H9 (cell line): ENCODE results near the gene CFAP73. TPM values are rescaled to one million over a fixed set of nuclear protein-coding genes. Genes with fewer than 3 reads are reported as not detected.

Source experiments
- DNase-seq: peaks from one replicate; pipeline ENCODE4 v3.0.0-alpha.2; 2017
- H2AFZ ChIP-seq: one replicate; pipeline ENCODE4 v1.6.1; 2013; ENCODE audit warnings: mild to moderate bottlenecking, low read length, control low read depth, moderate library complexity
- H2AK5ac ChIP-seq: 2 replicates; pipeline ENCODE4 v1.6.1; 2013; ENCODE audit warnings: low read length, control low read depth, mixed read lengths; ENCODE audit not compliant: insufficient read length
- H2BK120ac ChIP-seq: one replicate; pipeline ENCODE4 v1.6.1; 2013; ENCODE audit warnings: low read depth, mild to moderate bottlenecking, low read length, control low read depth, inconsistent platforms; ENCODE audit not compliant: poor library complexity, severe bottlenecking
- H2BK12ac ChIP-seq: 2 replicates; pipeline ENCODE4 v1.6.1; 2013; ENCODE audit warnings: low read length, control low read depth, mixed read lengths, low read depth; ENCODE audit not compliant: insufficient read length
- H2BK15ac ChIP-seq: 2 replicates; pipeline ENCODE4 v1.6.1; 2013; ENCODE audit warnings: low read depth, low read length, control low read depth
- H2BK20ac ChIP-seq: one replicate; pipeline ENCODE4 v1.6.1; 2013; ENCODE audit warnings: low read depth, mild to moderate bottlenecking, low read length, control low read depth, inconsistent platforms; ENCODE audit not compliant: poor library complexity, severe bottlenecking
- H2BK5ac ChIP-seq: 2 replicates; pipeline ENCODE4 v1.6.1; 2013; ENCODE audit warnings: low read length, control low read depth, mixed read lengths; ENCODE audit not compliant: insufficient read length
- H3K14ac ChIP-seq: 2 replicates; pipeline ENCODE4 v1.6.1; 2013; ENCODE audit warnings: low read length, control low read depth; ENCODE audit not compliant: insufficient read depth
- H3K18ac ChIP-seq: 2 replicates; pipeline ENCODE4 v1.6.1; 2013; ENCODE audit warnings: low read depth, mild to moderate bottlenecking, mixed read lengths, low read length, control low read depth; ENCODE audit not compliant: insufficient read length
- H3K23ac ChIP-seq: 2 replicates; pipeline ENCODE4 v1.6.1; 2013; ENCODE audit warnings: low read length, control low read depth, mixed read lengths, low read depth; ENCODE audit not compliant: insufficient read length
- H3K23me2 ChIP-seq: 2 replicates; pipeline ENCODE4 v1.6.1; 2013; ENCODE audit warnings: low read depth, mild to moderate bottlenecking, mixed read lengths, low read length, control low read depth; ENCODE audit not compliant: insufficient read length, poor library complexity, severe bottlenecking
- H3K27ac ChIP-seq: 2 replicates; pipeline ENCODE4 v1.5.1; 2013; ENCODE audit warnings: low read length, control low read depth, mixed read lengths, low read depth; ENCODE audit not compliant: insufficient read length
- H3K27me3 ChIP-seq: 2 replicates; pipeline ENCODE4 v1.6.1; 2013; ENCODE audit warnings: low read length, control low read depth, inconsistent platforms; ENCODE audit not compliant: insufficient read depth
- H3K4ac ChIP-seq: 2 replicates; pipeline ENCODE4 v1.6.1; 2013; ENCODE audit warnings: low read depth, mild to moderate bottlenecking, control low read depth, inconsistent platforms, low read length, moderate library complexity
- H3K4me1 ChIP-seq: 2 replicates; pipeline ENCODE4 v1.6.1; 2013; ENCODE audit warnings: low read length, control low read depth, inconsistent platforms; ENCODE audit not compliant: insufficient read depth
- H3K4me2 ChIP-seq: 2 replicates; pipeline ENCODE4 v1.6.1; 2013; ENCODE audit warnings: low read length, control low read depth, mixed read lengths; ENCODE audit not compliant: insufficient read length, insufficient read depth
- H3K56ac ChIP-seq: 2 replicates; pipeline ENCODE4 v1.6.1; 2013; ENCODE audit warnings: low read depth, mild to moderate bottlenecking, mixed read lengths, low read length, control low read depth; ENCODE audit not compliant: insufficient read length
- H3K79me1 ChIP-seq: 2 replicates; pipeline ENCODE4 v1.6.1; 2013; ENCODE audit warnings: low read depth, mild to moderate bottlenecking, moderate library complexity, low read length, control low read depth, inconsistent platforms; ENCODE audit not compliant: insufficient read depth, poor library complexity, severe bottlenecking
- H3K79me2 ChIP-seq: 2 replicates; pipeline ENCODE4 v1.6.1; 2013; ENCODE audit warnings: low read length, control low read depth, inconsistent platforms; ENCODE audit not compliant: insufficient read depth
- H3K9ac ChIP-seq: 2 replicates; pipeline ENCODE4 v1.6.1; 2013; ENCODE audit warnings: low read length, control low read depth, mixed read lengths; ENCODE audit not compliant: insufficient read length; ENCODE audit errors: extremely low read depth
- H3K9me3 ChIP-seq: one replicate; pipeline ENCODE4 v1.6.1; 2013; ENCODE audit warnings: low read depth, low read length, inconsistent platforms; ENCODE audit not compliant: control insufficient read depth
- H3T11ph ChIP-seq: one replicate; pipeline ENCODE4 v1.6.1; 2013; ENCODE audit warnings: mild to moderate bottlenecking, low read length, control low read depth, inconsistent platforms
- H4K20me1 ChIP-seq: one replicate; pipeline ENCODE4 v1.6.1; 2013; ENCODE audit not compliant: control insufficient read depth, insufficient read length, insufficient read depth
- H4K5ac ChIP-seq: 2 replicates; pipeline ENCODE4 v1.6.1; 2013; ENCODE audit warnings: low read depth, mild to moderate bottlenecking, mixed read lengths, low read length, control low read depth; ENCODE audit not compliant: insufficient read length
- H4K8ac ChIP-seq: replicated peaks from 2 replicates; pipeline ENCODE4 v1.6.1; 2013; ENCODE audit warnings: low read length, control low read depth, mixed read lengths, low read depth; ENCODE audit not compliant: insufficient read length
- H4K91ac ChIP-seq: 2 replicates; pipeline ENCODE4 v1.6.1; 2013; ENCODE audit warnings: low read depth, mild to moderate bottlenecking, moderate library complexity, mixed read lengths, low read length, control low read depth; ENCODE audit not compliant: insufficient read length
- H3K27ac Mint-ChIP-seq, 3 experiments: 2 replicates in 2 of 3; 3 replicates in 1 of 3; pipeline ENCODE4 v1.8.0; 2020 to 2021; ENCODE audit warnings: mixed read lengths in 3 of 3, mild to moderate bottlenecking in 1 of 3, moderate library complexity in 1 of 3
- H3K27me3 Mint-ChIP-seq: 2 replicates; pipeline ENCODE4 v1.8.0; 2021; ENCODE audit warnings: low read depth, mild to moderate bottlenecking, moderate library complexity, mixed read lengths
- H3K36me3 Mint-ChIP-seq, 3 experiments: 2 replicates in 2 of 3; 3 replicates in 1 of 3; pipeline ENCODE4 v1.8.0; 2020 to 2021; ENCODE audit warnings: low read depth in 3 of 3, mixed read lengths in 3 of 3; ENCODE audit not compliant: insufficient read depth in 1 of 3
- H3K4me1 Mint-ChIP-seq, 2 experiments: 2 replicates each; pipeline ENCODE4 v1.8.0; 2020; ENCODE audit warnings: mixed read lengths in 2 of 2
- H3K4me3 Mint-ChIP-seq, 2 experiments: 2 replicates in 1 of 2; 3 replicates in 1 of 2; pipeline ENCODE4 v1.8.0; 2020 to 2021; ENCODE audit warnings: mild to moderate bottlenecking in 2 of 2, mixed read lengths in 2 of 2, moderate library complexity in 1 of 2
- H3K9me3 Mint-ChIP-seq, 2 experiments: 2 replicates in 1 of 2; 3 replicates in 1 of 2; pipeline ENCODE4 v1.8.0; 2020; ENCODE audit warnings: mild to moderate bottlenecking in 2 of 2, mixed read lengths in 2 of 2, moderate library complexity in 1 of 2
- WGBS: extraction: QIAGEN DNeasy Blood & Tissue Kit; methylation state at CpG from one replicate; pipeline ENCODE4 v1.1.7; 2013; ENCODE audit warnings: missing lambda C conversion rate, low lambda C conversion rate, mixed read lengths; ENCODE audit not compliant: insufficient read length; ENCODE audit errors: extremely low coverage; 5-methylcytosine and 5-hydroxymethylcytosine counted together
- total RNA-seq: library from RNA; stranded (reverse); gene quantifications from 2 replicates; pipeline ENCODE4 v1.2.1, GENCODE V29; 2021
- TF ChIP-seq, protein P1 (sequence below): fragments of 200-600 bp; sonication (generic); conservative IDR thresholded peaks from 3 replicates; pipeline ENCODE4 v1.8.0; 2021; ENCODE audit warnings: antibody characterized with exemption, mild to moderate bottlenecking

The CFAP73 gene
- total RNA-seq, 1 experiment from 2014 or later, result not detected

DNA sequence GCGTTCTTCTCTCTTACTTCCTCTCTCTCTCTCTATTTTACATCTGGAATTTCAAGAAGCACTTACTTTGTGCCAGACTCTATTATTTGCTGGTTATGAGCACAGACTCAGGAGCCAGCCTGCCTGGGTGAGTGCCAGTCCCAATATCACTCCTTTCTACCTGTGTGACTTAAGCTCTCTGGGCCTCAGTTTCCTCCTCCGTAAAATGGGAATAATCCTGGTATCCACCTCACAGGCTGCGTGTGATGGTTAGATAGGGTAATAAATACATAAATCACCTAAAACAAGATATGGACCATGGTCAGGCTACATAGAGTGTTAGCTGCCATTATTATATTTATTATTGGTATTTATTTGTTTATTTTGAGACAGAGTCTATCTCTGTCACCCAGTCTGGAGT lies 38.3 kb upstream of the CFAP73 start:
- Histone ChIP-seq H3K23me2 (no peaks in the 10 kb centered on the region), H2AFZ (no peak overlapping the region), H3K4me1 (no peaks in the 10 kb centered on the region), H2BK20ac (no peak overlapping the region), H3K23ac (no peak overlapping the region), H4K5ac (no peak overlapping the region), H4K8ac (no peak overlapping the region), H4K20me1 (no peaks in the 10 kb centered on the region), H3K4ac (no peak overlapping the region), H3K27me3 (no peaks in the 10 kb centered on the region), H2BK120ac (no peak overlapping the region), H3K9ac (no peak overlapping the region), H3K79me1 (no peaks in the 10 kb centered on the region), H3K79me2 (no peaks in the 10 kb centered on the region), H3K18ac (no peak overlapping the region), H3T11ph (no peak overlapping the region), H3K56ac (no peak overlapping the region), H2BK12ac (no peak overlapping the region), H4K91ac (no peak overlapping the region), H2BK15ac (no peak overlapping the region), H2BK5ac (no peak overlapping the region), H2AK5ac (no peak overlapping the region), H3K9me3 (no peaks in the 10 kb centered on the region), H3K4me2 (no peak overlapping the region), H3K27ac (no peak overlapping the region), H3K14ac (no peak overlapping the region)
- Mint-ChIP-seq H3K4me3 (no peak overlapping the region), H3K36me3 (no peaks in the 10 kb centered on the region), H3K4me1 (peaks cover 2 to 4% of the 10 kb centered on the region in 2 experiments; a peak in 3 of 4 replicates), H3K9me3 (no peaks in the 10 kb centered on the region), H3K27me3 (peaks cover 5% of the 10 kb centered on the region), H3K27ac (no peak overlapping the region)
- TF ChIP-seq, protein P1, sequence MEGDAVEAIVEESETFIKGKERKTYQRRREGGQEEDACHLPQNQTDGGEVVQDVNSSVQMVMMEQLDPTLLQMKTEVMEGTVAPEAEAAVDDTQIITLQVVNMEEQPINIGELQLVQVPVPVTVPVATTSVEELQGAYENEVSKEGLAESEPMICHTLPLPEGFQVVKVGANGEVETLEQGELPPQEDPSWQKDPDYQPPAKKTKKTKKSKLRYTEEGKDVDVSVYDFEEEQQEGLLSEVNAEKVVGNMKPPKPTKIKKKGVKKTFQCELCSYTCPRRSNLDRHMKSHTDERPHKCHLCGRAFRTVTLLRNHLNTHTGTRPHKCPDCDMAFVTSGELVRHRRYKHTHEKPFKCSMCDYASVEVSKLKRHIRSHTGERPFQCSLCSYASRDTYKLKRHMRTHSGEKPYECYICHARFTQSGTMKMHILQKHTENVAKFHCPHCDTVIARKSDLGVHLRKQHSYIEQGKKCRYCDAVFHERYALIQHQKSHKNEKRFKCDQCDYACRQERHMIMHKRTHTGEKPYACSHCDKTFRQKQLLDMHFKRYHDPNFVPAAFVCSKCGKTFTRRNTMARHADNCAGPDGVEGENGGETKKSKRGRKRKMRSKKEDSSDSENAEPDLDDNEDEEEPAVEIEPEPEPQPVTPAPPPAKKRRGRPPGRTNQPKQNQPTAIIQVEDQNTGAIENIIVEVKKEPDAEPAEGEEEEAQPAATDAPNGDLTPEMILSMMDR, result no peak
- DNase-seq, result no peak
- no CpG with 5 or more reads among the region's 3 CpGs for WGBS
